HG03439 (cell line): ENCODE data around the gene PHACTR1.

Experiments
- ATAC-seq: cut with Tn5 transposase; IDR thresholded peaks from one replicate; pipeline ENCODE4 v1.9.1; 2021; ENCODE audit warnings: mild to moderate bottlenecking, moderate library complexity; ENCODE audit not compliant: unreplicated experiment

PHACTR1 gene

DNA sequence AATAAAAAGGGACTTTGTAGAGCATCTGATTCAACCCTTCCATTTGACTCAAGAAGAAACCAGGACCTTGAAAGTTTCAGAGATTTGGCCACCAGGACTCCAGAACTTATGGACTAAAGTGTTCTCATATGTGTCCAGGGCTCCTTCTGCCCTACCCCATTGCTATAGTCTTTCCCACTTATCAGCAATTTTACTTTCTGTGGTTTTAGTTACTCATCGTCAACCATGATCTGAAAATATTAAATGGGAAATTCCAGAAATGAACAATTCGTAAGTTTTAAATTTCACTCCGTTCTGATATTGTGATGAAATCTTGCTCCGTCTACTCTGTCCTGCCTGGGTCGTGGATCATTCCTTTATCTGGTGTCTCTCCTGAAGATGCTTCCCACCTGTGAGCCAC, 259.8 kb downstream of the PHACTR1 start:
- ATAC-seq, result no peak

DNA sequence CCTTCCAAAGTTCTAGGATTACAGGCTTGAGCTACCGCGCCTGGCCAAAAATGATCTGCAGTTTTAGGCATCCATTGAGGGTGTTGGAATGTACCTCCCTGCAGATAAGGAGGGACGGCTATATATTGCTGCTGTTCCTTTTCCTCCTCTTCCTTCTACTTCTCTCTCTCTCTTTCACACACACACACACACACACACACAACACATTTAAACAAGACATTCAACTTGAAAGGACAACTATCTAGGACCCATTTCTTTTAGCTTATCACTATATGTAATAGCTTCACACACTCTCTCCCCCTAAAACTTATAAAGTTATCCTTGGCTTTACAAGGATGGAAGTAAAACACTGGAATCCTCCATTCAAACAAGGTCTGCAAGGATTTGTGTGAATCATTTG, 260.6 kb downstream of the PHACTR1 start:
- ATAC-seq, result no peak

DNA sequence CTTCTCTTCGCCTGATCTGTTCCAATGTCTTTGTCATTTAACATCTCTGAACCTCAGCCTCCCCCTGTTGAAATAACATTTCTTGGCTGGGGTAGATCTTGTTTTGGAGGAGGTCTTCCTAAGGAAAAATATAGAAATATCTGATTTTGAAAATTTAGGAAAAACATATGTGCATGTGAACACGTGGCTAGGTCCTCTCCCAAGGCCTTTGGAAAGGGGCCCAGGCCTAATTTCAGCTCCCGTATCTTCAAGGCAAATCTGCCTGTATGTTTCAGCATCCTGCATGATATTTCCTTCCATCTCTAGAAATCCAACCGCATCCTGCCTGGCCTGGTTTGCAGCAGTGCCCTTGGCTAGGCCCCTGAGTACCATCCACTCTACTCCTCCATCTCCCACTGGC, 261.2 kb downstream of the PHACTR1 start:
- no peak for ATAC-seq

DNA sequence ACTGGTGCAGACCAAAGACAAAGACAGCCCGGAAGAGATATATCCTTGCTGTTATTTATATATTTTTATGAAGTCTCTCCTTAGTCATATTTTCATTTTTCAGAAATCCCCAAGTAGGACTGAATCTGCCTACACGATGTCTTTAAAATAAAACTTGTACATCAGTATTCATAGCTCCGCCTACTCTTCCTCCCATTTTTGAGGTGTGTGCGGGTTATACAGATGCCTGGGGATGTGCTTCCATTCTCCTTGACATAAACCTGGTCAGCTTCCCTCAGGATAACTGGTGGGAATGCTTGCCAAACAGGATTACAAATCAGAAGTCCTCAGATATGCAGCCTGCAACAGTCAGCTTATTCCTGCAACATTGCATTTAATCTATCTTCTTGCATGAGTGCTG, 264.2 kb downstream of the PHACTR1 start:
- ATAC-seq, result no peak

DNA sequence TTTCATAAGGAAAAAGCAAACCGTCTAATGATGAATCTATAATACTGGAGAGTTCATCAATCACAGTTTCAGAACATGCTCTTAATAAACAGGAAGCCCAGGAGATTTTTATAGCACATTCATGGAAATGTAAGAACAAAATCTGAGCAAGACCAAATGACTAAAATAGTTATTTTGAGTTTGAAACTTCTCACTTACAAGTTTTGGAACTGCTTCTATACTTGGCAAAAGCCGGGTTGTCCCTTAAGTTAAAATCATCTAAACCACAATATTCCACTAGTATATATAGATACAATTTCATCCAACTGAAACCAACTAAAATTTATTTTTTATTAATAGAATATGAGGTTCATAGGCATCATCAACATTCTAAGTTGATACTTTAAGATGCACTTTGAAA, 268.2 kb downstream of the PHACTR1 start:
- no peak for ATAC-seq

DNA sequence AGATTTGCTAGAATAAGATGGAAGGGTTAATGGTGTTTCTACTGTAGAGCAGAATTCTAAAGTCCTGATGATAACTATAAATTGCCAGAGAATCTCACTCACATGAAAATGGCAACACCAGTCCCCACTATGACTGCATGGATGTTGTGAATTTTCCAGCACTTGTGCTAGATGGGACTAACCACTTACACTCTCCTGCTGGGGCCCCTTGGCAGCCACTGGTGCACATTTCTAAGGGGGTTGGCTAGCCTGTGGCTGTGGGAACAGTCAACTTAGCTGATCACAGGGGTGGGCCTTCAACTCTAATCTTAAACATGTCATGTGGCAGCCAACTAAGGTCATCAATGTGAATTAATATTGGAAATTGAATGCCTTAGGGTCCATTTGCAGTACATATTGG, 271.2 kb downstream of the PHACTR1 start:
- no peak for ATAC-seq

DNA sequence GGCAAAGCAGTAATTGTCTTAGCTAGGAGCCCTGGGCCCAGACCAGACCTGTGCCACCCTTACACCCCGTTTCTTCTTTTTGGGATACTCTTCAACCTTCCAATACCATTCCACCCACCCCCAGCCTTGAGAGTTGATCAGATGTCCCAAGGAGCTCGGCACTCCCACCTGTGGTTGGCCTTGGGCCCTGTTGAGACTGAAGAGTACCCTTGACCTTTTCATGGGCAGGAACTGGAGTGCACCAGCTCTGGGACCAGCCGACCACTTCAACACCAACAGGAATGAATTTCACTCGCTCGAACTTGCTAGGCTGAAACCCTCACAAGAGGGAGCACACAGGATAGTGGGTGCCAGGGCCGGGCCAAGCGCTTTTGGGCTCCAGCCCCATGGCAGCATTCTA, 273.6 kb downstream of the PHACTR1 start:
- ATAC-seq, result no peak

DNA sequence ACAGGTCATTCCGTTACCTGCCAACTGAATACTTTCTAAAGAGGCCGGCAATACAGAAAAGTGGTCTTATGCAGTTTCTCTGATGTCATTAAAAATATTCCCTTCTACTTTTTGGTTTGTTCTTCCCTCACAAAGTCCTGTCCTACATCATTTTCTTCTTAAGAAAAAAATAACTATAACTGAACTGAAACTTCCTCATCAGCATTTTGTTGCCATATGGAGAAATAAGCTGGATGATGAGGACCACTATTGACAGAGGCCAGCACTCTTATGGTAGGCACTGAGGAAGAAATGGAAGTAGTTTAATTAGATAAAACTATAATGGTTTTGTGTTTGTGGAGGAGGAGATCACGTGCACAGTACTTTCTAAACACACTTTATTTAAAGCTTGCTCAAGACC, 274.9 kb downstream of the PHACTR1 start:
- ATAC-seq, result no peak

DNA sequence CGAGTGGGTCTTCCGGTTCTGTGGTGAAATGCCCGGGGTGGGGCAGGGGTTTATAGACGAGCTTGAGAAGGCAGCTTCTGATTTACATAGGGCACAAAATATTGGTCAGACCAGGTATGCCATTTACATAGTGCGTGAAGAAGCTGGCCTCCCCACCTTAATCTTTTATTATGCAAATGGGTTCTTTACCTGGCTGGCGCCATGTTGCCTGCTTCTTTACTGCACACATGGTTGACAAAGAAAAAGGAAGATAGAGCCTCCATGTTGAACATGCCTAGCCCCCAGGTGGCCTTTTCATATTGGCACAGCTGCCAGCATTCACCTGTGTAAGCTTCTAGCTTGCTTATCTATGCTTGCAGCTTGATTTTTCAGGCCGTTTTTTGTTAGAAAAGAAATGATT, 276.2 kb downstream of the PHACTR1 start:
- no peak for ATAC-seq

DNA sequence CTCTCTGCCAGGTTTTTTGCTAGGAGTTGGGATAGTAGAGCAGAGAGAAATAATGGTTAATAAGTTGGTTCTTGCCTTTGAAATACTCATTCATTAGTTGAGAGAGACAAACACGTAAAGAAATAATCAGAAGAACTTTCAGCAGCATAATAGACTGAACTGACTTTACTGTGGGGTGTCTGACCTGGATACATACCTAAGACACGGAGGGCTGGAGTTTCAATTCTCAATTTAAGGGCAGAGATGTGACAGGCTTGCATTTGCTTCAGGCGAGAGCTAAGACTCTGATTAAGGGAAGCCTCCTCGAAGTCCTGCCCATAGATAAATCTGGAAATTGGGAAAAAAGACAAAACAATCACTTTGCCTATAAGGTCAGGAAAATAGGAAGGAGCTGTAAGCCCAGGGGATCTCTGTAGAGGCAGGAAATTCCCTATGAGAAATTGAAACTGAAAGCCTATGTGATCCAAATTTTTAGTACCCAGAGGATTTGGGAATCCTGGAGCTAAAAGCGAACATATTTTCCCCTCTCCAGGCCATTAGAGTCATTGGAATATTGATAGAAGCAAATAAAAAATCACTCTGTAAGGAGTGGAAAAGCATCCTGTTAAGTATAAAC, 276.8 kb downstream of the PHACTR1 start:
- no peak for ATAC-seq

DNA sequence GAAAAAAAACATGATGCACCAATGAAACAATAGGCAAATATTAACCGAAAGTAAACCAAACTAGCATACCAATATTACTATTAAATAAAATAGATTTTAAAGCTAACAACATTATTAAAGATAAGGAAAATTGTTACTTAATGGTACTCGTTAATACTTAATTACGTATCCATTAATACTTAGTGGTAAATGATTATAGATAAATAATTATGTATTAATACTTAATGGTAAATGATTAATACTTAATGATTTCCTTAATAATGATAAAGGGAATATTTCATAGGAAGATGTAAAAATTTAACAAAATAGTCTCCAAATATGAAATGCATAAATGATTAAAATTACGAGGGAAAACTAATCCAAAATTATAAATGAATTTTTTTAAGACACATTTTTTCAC, 278.9 kb downstream of the PHACTR1 start:
- ATAC-seq, result no peak

DNA sequence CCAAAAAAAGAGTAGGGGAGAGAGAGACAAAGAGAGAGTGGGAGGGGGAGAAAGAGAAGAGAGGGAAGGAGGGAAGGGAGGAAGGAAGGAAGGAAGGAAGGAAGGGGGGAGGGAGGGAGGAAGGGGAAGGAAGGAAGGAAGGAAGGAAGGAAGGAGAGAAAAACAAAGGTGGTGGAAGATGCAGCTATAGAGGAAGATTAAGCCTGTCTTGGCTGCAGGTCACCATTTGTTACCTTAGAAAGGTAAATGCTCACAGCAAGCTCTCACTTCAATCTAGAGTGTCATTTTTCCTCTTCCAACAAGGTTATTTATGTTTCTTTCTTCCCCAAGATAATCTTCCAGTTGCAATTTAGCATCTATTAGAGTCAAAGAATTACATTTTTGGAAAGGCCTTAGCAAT, 284.0 kb downstream of the PHACTR1 start:
- no peak for ATAC-seq

DNA sequence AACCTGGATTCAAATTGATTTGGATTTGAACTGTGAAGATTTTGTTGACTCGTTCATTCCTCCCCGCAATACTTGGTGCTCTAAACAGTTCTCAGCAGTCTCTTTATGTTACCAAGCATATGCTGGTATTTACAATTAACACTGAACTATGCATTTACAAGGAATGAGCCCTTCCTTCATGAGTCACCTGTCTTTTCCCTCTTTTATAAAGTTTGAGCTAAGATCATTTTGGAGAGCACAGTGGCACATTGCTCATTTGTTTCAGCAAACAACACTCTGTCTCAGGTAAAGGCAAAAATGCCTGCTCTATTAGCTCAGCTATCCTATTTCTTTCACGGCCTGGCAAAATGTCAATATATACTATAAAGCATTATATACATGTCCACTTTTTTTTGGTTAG, 285.4 kb downstream of the PHACTR1 start:
- ATAC-seq, result no peak

DNA sequence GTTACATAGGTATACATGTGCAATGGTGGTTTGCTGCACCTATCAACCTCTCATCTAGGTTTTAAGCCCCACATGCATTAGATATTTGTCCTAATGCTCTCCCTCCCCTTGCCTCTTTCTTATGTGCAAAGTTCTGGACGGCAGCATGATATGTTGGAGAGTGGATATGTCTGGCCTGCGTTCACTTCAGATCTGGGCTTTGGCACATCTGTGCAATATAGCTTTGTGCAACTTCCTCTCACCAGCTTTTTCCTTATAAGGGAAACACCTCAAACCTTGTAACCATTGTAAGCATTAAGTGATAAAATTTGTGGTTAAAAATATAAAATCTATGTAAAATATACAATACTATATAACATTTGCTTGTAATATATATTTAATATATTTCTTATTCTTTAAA, 288.0 kb downstream of the PHACTR1 start:
- ATAC-seq, result no peak

DNA sequence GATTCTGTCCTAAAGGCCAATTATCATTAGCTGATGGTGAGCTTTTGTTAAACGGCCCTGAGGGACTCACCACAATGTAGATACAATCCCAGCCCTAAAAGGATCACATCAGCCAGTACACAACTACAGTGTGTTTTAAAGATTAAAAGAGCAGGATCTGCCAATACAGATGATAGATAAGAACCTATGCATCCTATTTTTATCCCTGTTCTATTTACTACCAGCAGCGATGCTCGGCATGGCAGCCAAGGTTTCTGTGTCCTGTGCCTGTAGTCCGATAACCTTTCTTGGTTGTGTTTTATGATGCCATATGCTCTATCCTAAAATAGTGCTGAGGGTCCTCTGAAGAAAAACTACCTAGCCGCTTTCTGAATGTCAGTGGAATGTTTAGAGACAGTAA, 289.4 kb downstream of the PHACTR1 start:
- ATAC-seq, result no peak

DNA sequence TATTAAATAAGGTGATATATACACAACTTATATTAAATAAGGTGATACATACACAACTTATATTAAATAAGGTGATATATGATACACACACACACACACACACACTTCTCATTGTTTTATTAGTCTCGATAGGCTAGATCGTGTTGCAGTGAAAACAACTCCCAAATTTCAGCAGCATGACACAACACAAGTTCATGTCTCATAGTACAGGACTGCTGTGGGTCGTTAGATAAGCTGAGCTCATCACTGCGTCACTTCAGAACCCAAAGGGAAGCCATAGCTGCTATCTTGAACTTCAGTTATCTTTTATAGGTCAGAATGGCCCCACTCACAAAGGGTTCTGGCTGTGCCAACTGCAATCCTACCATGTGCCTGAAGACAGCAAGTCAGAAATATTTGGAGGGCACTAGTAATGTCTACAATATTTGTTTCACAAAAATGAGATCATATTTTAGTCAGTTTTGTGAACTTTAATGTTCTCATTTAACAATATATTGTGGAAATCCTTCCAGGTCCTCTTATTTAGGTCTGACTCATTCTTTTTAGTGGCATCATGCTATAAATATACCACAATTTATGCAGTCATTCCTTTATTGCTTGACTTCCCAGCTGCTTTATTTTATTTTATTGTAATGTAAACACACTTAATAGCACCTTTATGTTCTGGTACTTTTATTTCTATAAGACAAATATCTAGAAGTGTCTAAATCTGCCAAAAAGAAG, 290.2 kb downstream of the PHACTR1 start:
- ATAC-seq, result no peak

DNA sequence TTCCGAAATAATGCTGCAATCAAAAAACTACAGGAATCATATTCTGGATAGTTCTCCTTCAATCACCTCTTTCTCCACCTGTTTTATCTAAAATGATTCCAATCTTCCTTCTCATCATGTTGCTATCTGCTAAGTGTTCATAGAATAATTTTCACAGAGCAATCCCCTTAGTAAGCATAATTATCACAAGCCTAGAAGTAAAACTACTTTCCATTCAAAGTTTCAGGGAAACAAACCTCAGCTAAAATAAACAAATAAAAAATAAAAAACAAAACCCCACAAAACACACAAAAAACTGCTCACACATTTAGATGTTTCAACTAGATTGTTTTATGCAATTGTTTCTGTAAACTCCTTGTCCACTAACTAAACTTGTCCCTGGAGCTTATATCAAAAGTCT, 291.2 kb downstream of the PHACTR1 start:
- ATAC-seq, result no peak

DNA sequence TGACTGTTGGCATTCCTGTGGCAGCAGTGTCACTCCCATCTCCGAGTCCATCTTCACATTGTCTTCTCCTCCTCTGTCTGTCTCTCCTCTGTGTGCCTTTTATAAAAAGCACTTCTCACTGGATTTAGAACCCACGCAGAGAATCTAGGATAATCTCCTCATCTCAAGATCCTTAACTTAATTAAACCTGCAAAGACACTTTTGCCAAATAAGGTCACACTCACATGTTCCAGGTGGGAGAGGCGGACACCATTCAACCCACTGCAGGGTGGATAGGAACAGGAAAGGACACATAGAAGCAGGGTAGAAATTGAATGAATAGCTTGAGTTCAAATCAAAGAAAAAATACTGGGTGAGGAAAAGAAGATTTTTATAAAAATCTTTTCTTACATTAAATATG, 292.5 kb downstream of the PHACTR1 start:
- no peak for ATAC-seq

DNA sequence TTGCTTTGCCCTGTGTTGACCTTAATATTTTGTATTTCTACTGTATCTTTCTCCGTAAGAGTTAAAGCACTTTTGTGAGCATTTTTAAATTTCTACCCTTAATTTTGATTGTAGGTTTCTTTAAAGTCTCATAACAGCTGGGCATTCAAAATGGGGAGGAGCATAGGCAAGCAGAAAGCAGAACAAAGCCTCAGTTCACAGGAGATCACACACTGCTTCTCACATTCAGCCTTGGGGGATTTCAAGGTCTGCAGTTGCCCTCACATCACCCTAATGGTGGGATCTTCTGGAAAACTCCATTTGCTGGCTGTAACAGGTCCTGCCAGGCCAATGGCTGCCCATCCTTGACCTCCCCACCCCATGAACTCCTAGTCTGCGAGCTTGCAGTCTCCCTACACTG, 292.9 kb downstream of the PHACTR1 start:
- ATAC-seq, result no peak

DNA sequence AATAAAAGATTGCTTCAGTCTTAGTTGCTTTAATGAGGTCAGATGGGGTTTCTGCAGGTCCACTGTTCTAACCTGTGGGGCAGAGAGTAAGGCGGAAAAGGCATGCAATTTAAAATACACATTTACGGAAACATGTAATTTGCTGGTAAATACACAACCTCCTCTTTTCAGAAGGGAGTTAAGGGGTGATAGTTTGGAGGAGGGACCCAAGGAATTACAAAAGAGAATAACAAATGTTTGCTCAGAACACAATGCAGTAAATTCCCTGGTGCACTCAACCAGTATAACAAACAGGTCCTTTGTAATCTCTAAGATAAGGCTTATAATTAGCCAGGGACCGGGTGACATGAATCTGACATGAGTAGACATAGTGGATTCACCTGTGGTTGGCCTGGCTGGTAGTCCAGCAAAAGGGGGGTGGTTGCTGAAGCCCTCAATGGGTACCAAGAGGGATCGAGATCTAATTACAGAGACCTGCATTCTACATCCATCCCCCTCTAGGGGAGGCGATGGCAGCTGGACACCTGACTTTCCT, 295.1 kb downstream of the PHACTR1 start:
- ATAC-seq, result no peak

DNA sequence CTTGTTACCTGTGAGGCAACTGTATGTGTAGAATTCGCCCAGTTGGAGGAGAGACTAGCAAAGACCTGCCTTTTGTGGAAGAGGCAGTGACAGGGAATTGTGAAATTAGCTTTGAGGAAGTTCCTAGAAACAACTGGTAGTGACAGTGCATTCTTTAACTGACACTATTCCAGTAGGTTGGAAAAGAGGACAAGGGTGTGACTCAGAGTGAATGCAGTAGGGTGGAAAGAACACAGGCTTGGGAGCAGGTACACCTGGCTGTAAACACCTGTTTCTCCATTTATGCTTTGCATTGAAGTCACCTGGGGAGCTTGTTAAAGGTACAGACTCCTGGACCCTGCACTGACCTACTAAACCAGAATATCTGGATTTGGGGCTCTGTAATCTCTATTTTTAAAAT, 295.7 kb downstream of the PHACTR1 start:
- ATAC-seq, result no peak

DNA sequence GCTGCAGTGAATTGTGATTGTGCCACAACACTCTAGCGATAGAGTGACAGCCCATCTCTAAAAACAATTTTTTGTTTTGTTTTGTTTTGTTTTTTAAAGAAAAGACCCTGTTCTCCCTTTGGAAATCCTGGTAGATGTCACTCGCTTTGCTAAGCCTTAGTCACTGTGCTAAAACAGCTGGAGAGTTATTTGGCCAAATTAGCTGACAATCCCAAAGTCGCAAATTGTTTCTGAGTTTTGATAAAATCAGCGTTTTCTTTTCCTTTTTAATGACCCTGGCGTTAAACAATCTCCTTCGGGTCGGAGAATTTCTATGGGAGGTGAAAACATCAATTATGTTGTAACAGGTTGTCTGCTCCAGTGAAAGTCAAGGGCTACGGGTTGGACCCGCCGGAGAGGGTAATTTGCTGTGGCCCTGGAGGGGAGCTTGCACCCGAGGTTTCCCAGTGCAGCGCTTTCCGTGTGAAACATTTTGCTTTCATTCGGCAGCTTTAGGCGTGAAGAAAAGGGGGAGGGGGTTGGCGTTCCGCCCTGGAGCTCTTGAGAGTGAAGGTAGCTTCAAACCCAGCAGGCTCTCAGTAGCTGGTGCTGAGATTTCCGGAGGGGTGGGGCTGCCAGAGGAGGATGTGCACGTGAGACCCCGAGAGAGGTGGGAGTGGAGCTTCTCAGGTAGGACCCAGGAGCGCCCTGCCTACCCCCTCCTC, 296.6 kb downstream of the PHACTR1 start:
- no peak for ATAC-seq
